Stimulated activated naive B cell treated with anti-CD40 and anti-IgM and Interleukin-4, amounts not matched to agents 10 μg/mL and 1 μg/mL and 100 μg/mL, for 72 hours (primary cell): ENCODE results near the gene LYPD8.

Experiments used
- ATAC-seq, 2 donors: fragments of 150-1000 bp; cut with Tn5 transposase; replicated peaks; 2 replicates each; pipeline ENCODE4 v1.10.0; 2021; ENCODE audit warnings: moderate library complexity in 1 of 2
- DNase-seq: peaks from one replicate; pipeline ENCODE4 v3.0.0; 2021
- H3K27ac Mint-ChIP-seq: one replicate; pipeline ENCODE4 v1.8.0; 2022; ENCODE audit warnings: mild to moderate bottlenecking, mixed read lengths
- H3K27me3 Mint-ChIP-seq, 2 donors: one replicate each; pipeline ENCODE4 v1.8.0; 2022; ENCODE audit warnings: mixed read lengths in 2 of 2
- H3K36me3 Mint-ChIP-seq, 2 donors: one replicate each; pipeline ENCODE4 v1.8.0; 2022; ENCODE audit warnings: mixed read lengths in 2 of 2, mild to moderate bottlenecking in 1 of 2
- H3K4me1 Mint-ChIP-seq, 2 donors: one replicate each; pipeline ENCODE4 v1.8.0; 2022; ENCODE audit warnings: mixed read lengths in 2 of 2, mild to moderate bottlenecking in 1 of 2
- H3K4me3 Mint-ChIP-seq, 2 donors: one replicate each; pipeline ENCODE4 v1.8.0; 2022; ENCODE audit warnings: mild to moderate bottlenecking in 2 of 2, mixed read lengths in 2 of 2, moderate library complexity in 1 of 2
- H3K9me3 Mint-ChIP-seq, 2 donors: one replicate each; pipeline ENCODE4 v1.8.0; 2022; ENCODE audit warnings: mixed read lengths in 2 of 2, mild to moderate bottlenecking in 1 of 2

The LYPD8 gene

DNA sequence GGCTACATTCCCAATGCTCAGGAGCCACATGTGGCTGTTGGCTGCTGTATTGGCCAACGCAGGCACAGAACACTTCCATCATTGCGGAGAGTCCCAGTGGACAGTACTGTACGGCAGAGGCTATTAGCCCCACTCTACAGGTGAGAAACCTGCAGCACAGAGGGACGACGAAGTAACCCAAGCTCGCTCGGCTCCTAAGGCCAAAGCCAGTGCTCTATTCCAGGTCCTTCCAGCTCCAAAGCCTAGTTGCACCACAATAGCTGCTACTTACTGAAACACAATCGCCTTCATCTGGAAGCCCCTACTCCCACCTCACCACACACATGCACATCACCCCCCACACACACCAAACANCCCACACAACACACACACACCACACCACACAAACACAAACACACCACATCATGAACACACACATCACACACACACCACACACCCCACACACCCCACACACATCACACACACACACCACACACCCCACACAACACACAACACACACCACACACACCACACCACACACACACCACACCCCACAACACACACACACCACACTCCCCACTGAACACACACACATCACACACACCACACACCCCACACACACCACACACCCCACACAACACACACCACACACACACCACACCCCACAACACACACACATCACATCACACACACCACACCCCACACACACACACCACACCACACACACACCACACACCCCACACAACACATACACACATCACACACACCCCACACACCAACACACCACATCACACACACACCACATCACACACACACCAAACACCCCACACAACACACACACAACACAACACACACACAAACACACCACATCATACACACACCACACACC is 3.2 kb downstream of the LYPD8 start:
- peak; percentile 25 to 29 for ATAC-seq
- no peak for DNase-seq
- H3K4me1 Mint-ChIP-seq = peaks cover 8 to 10% of the 10 kb centered on the region in 2 donors
- no peak overlapping the region for H3K27ac Mint-ChIP-seq
- no peaks in the 10 kb centered on the region for H3K36me3 Mint-ChIP-seq
- no peaks in the 10 kb centered on the region for H3K9me3 Mint-ChIP-seq
- no peak overlapping the region for H3K4me3 Mint-ChIP-seq
- H3K27me3 Mint-ChIP-seq = no peaks in the 10 kb centered on the region

DNA sequence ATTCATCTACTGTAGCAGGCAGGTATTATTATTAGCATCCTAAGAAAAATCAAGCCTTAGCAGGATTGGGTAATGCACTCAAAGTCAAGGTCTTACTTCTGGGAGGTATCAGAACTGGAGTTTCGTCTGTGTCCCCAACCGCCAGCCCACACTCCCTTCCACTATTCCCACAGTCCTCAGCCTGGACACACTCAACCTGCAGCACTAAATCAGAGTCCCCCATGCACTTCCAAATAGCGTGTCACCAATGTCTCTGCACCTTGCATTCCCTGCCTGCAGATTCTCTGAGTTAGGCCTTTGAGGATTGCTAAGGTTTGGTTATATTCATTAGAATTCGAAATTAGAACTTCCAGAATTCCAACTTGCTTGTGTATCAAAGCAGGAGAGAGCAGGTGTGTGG is 3.9 kb downstream of the LYPD8 start:
- peak; percentile 21 to 23 for ATAC-seq
- H3K4me3 Mint-ChIP-seq = no peak overlapping the region
- no peak for DNase-seq

GRCh38 chr1:248751142-248751541 is 4.4 kb downstream of the LYPD8 start:
- Mint-ChIP-seq H3K9me3 (no peaks in the 10 kb centered on the region), H3K27me3 (no peaks in the 10 kb centered on the region), H3K4me3 (no peak overlapping the region), H3K4me1 (peaks cover 8 to 10% of the 10 kb centered on the region in 2 donors), H3K36me3 (no peaks in the 10 kb centered on the region), H3K27ac (no peak overlapping the region)
- peak in 1 of 2 donors; percentile 23 for ATAC-seq
- DNase-seq = no peak

More for the DNA sequence above, 3.9 kb downstream of the LYPD8 start:
- Mint-ChIP-seq H3K27me3 (no peaks in the 10 kb centered on the region), H3K4me1 (peaks cover 8 to 10% of the 10 kb centered on the region in 2 donors), H3K36me3 (no peaks in the 10 kb centered on the region), H3K27ac (no peak overlapping the region), H3K9me3 (no peaks in the 10 kb centered on the region)

DNA sequence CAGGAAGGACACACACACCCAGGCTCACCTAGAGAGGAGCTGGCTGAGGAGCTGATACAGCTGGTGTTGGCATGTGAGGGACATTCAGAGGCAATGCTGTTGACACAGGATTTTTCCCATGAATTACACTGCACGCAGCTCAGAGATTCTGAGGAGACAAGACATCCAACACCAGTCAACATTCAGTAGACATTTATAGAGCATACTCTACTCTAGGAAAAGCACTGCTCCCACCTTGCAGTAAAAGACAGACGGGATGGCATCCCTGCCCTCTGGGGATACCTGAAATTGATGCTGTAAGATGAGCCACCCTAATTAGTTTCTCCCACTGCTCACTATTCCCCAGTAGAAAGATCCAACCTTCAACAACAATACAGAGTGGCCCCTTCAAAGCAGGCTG is 5.1 kb downstream of the LYPD8 start:
- no peaks in the 10 kb centered on the region for H3K9me3 Mint-ChIP-seq
- H3K4me1 Mint-ChIP-seq = peaks cover 8 to 10% of the 10 kb centered on the region in 2 donors
- DNase-seq (no peak), ATAC-seq (no peak)
- no peaks in the 10 kb centered on the region for H3K36me3 Mint-ChIP-seq
- H3K4me3 Mint-ChIP-seq = no peak overlapping the region
- H3K27ac Mint-ChIP-seq = no peak overlapping the region
- no peaks in the 10 kb centered on the region for H3K27me3 Mint-ChIP-seq

GRCh38 chr1:248748211-248748610 is 7.3 kb downstream of the LYPD8 start:
- no peak for ATAC-seq
- H3K27ac Mint-ChIP-seq = no peak overlapping the region
- H3K27me3 Mint-ChIP-seq = peaks cover 0 to 4% of the 10 kb centered on the region in 2 donors
- H3K4me3 Mint-ChIP-seq = no peak overlapping the region
- H3K36me3 Mint-ChIP-seq = no peaks in the 10 kb centered on the region
- DNase-seq = no peak
- H3K4me1 Mint-ChIP-seq = peaks cover 8 to 14% of the 10 kb centered on the region in 2 donors
- H3K9me3 Mint-ChIP-seq = no peaks in the 10 kb centered on the region

DNA sequence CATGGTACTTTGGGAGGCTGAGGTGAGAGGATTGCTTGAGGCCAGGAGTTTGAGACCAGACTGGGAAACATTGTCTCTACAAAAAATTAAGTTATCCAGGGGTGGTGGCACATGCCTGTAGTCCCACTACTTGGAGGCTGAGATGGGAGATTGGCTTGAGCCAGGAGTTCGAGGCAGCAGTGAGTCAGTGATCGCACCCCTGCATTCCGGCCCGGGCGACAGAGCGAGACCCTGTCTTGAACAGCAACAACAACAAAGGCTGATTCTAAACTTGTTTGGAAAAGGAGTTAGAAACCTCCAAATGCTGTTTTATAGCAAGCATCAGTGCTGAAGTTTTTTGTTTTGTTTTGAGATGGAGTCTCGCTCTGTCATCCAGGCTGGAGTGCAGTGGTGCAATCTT is 14.7 kb downstream of the LYPD8 start:
- Mint-ChIP-seq H3K27ac (peak overlapping the region; percentile 22), H3K4me1 (peaks cover 7 to 9% of the 10 kb centered on the region in 2 donors), H3K9me3 (peaks cover 2 to 4% of the 10 kb centered on the region in 2 donors), H3K27me3 (peaks cover 0 to 4% of the 10 kb centered on the region in 2 donors), H3K36me3 (peaks cover 0 to 3% of the 10 kb centered on the region in 2 donors), H3K4me3 (no peak overlapping the region)
- DNase-seq (no peak), ATAC-seq (no peak)

- Mint-ChIP-seq H3K4me1 (peaks cover 7 to 9% of the 10 kb centered on the region in 2 donors), H3K4me3 (no peak overlapping the region), H3K36me3 (peaks cover 3 to 4% of the 10 kb centered on the region in 2 donors), H3K27ac (no peak overlapping the region), H3K27me3 (no peaks in the 10 kb centered on the region), H3K9me3 (peaks cover 6 to 8% of the 10 kb centered on the region in 2 donors)
- no peak for ATAC-seq
- no peak for DNase-seq
Measured at GRCh38 chr1:248739572-248740205, 15.9 kb downstream of the LYPD8 start.

DNA sequence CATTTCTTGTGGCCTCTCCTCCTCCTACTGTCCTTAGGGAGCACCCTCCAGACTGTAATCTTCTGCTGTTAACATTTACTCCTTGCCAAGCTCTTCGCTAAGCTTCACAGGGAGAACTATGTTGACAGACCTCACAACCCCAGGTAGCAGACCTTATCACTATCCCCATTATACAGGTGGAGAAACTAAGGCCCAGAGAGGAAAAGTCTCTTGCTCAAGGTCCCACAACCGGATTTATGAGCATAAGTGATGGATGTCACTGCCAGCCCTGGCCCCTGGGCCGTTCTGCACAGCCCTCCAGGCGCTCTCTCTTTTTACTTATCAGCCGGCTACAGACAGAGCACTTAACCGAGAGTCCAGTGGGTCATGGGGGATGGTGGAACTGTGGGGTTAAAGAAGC is 18.1 kb downstream of the LYPD8 start:
- Mint-ChIP-seq H3K27ac (no peak overlapping the region), H3K4me3 (no peak overlapping the region), H3K4me1 (peaks cover 4 to 7% of the 10 kb centered on the region in 2 donors), H3K36me3 (peaks cover 3 to 4% of the 10 kb centered on the region in 2 donors), H3K9me3 (peaks cover 6 to 14% of the 10 kb centered on the region in 2 donors), H3K27me3 (no peaks in the 10 kb centered on the region)
- DNase-seq (no peak), ATAC-seq (no peak)

GRCh38 chr1:248736977-248737376 is 18.6 kb downstream of the LYPD8 start:
- Mint-ChIP-seq H3K27ac (no peak overlapping the region), H3K36me3 (peaks cover 2 to 4% of the 10 kb centered on the region in 2 donors), H3K4me3 (no peak overlapping the region), H3K9me3 (peaks cover 6 to 12% of the 10 kb centered on the region in 2 donors), H3K4me1 (peaks cover 4 to 6% of the 10 kb centered on the region in 2 donors), H3K27me3 (no peaks in the 10 kb centered on the region)
- DNase-seq (no peak), ATAC-seq (no peak)

- Mint-ChIP-seq H3K4me3 (no peak overlapping the region), H3K27ac (no peak overlapping the region), H3K4me1 (no peaks in the 10 kb centered on the region), H3K36me3 (peaks cover 0 to 4% of the 10 kb centered on the region in 2 donors), H3K27me3 (no peaks in the 10 kb centered on the region), H3K9me3 (peaks cover 5 to 10% of the 10 kb centered on the region in 2 donors)
- ATAC-seq (no peak), DNase-seq (no peak)
Measured at GRCh38 chr1:248733566-248733965, 22.0 kb downstream of the LYPD8 start.

- peaks cover 0 to 4% of the 10 kb centered on the region in 2 donors for H3K36me3 Mint-ChIP-seq
- no peak overlapping the region for H3K4me3 Mint-ChIP-seq
- H3K9me3 Mint-ChIP-seq = peaks cover 5 to 10% of the 10 kb centered on the region in 2 donors
- ATAC-seq = no peak
- no peaks in the 10 kb centered on the region for H3K27me3 Mint-ChIP-seq
- no peaks in the 10 kb centered on the region for H3K4me1 Mint-ChIP-seq
- peak overlapping the region; percentile 14 for H3K27ac Mint-ChIP-seq
- DNase-seq = no peak
Measured at GRCh38 chr1:248730507-248731335, 24.8 kb downstream of the LYPD8 start.

- ATAC-seq (no peak), DNase-seq (no peak)
- no peaks in the 10 kb centered on the region for H3K4me1 Mint-ChIP-seq
- H3K27me3 Mint-ChIP-seq = peaks cover 6 to 13% of the 10 kb centered on the region in 2 donors
- peaks cover 4 to 14% of the 10 kb centered on the region in 2 donors for H3K9me3 Mint-ChIP-seq
- peaks cover 0 to 4% of the 10 kb centered on the region in 2 donors for H3K36me3 Mint-ChIP-seq
- H3K27ac Mint-ChIP-seq = no peak overlapping the region
- H3K4me3 Mint-ChIP-seq = no peak overlapping the region
Measured at GRCh38 chr1:248714248-248714647, 41.3 kb downstream of the LYPD8 start.

GRCh38 chr1:248710305-248710900 is 45.2 kb downstream of the LYPD8 start:
- DNase-seq (no peak), ATAC-seq (no peak)
- Mint-ChIP-seq H3K27ac (no peak overlapping the region), H3K27me3 (peaks cover 6 to 18% of the 10 kb centered on the region in 2 donors), H3K9me3 (peaks cover 4 to 5% of the 10 kb centered on the region in 2 donors), H3K4me3 (no peak overlapping the region), H3K36me3 (peaks cover 0 to 4% of the 10 kb centered on the region in 2 donors), H3K4me1 (no peaks in the 10 kb centered on the region)

DNA sequence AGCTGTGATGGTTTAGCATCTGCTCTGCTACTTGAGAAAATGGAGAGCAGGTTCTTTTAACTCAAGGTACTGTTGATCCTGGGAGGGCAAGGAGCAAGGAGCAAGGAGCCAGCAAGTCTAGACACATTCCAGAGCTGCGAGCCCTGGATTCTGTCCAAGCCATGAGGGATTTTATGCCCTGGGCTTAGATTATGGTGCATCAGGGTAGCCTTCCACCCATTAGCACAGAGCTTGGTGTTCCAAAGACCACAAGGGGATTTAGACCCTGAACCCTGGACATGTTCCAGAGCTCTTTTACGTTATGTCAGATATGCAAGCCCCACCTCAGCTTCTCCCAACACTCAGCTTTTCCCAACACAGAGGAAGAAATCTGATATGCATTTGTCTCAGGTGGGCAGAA is 51.0 kb downstream of the LYPD8 start:
- DNase-seq = no peak
- Mint-ChIP-seq H3K36me3 (no peaks in the 10 kb centered on the region), H3K4me3 (no peak overlapping the region), H3K27ac (no peak overlapping the region), H3K9me3 (no peaks in the 10 kb centered on the region), H3K4me1 (no peaks in the 10 kb centered on the region), H3K27me3 (peaks cover 0 to 5% of the 10 kb centered on the region in 2 donors)
- no peak for ATAC-seq
